Vagina (tissue), 2 donors: ENCODE data around the gene WDFY2.

Experiments used
- POLR2AphosphoS5 ChIP-seq, 2 donors: sonication (generic); formaldehyde crosslinking; IDR thresholded peaks; one replicate each; pipeline ENCODE4 v1.9.0; 2017; ENCODE audit warnings: antibody characterized with exemption in 2 of 2, mild to moderate bottlenecking in 2 of 2, low read depth in 1 of 2; ENCODE audit not compliant: insufficient read depth in 1 of 2
- TF ChIP-seq, protein P1 (sequence below), 3 experiments: fragments of 450-650 bp in 2 of 3; fragments of 200-600 bp in 1 of 3; sonication (generic) in 1 of 3; IDR thresholded peaks; one replicate each; pipeline ENCODE4 v1.5.1; 2017 to 2019; ENCODE audit warnings: antibody characterized with exemption in 3 of 3, mild to moderate bottlenecking in 2 of 3, moderate library complexity in 2 of 3

GRCh38 chr13:51802631-51803418, 218.6 kb downstream of the WDFY2 start:
- TF ChIP-seq, protein P1, sequence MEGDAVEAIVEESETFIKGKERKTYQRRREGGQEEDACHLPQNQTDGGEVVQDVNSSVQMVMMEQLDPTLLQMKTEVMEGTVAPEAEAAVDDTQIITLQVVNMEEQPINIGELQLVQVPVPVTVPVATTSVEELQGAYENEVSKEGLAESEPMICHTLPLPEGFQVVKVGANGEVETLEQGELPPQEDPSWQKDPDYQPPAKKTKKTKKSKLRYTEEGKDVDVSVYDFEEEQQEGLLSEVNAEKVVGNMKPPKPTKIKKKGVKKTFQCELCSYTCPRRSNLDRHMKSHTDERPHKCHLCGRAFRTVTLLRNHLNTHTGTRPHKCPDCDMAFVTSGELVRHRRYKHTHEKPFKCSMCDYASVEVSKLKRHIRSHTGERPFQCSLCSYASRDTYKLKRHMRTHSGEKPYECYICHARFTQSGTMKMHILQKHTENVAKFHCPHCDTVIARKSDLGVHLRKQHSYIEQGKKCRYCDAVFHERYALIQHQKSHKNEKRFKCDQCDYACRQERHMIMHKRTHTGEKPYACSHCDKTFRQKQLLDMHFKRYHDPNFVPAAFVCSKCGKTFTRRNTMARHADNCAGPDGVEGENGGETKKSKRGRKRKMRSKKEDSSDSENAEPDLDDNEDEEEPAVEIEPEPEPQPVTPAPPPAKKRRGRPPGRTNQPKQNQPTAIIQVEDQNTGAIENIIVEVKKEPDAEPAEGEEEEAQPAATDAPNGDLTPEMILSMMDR (IDR thresholded peaks at IDR 0.05), result no peak
- no peak for TF ChIP-seq POLR2AphosphoS5 (IDR thresholded peaks at IDR 0.05; ENCODE audit: insufficient read depth in 1 of 2, low read depth in 1 of 2)
